Measurements from ENCODE around the gene CXCR5.

The CXCR5 gene

DNA sequence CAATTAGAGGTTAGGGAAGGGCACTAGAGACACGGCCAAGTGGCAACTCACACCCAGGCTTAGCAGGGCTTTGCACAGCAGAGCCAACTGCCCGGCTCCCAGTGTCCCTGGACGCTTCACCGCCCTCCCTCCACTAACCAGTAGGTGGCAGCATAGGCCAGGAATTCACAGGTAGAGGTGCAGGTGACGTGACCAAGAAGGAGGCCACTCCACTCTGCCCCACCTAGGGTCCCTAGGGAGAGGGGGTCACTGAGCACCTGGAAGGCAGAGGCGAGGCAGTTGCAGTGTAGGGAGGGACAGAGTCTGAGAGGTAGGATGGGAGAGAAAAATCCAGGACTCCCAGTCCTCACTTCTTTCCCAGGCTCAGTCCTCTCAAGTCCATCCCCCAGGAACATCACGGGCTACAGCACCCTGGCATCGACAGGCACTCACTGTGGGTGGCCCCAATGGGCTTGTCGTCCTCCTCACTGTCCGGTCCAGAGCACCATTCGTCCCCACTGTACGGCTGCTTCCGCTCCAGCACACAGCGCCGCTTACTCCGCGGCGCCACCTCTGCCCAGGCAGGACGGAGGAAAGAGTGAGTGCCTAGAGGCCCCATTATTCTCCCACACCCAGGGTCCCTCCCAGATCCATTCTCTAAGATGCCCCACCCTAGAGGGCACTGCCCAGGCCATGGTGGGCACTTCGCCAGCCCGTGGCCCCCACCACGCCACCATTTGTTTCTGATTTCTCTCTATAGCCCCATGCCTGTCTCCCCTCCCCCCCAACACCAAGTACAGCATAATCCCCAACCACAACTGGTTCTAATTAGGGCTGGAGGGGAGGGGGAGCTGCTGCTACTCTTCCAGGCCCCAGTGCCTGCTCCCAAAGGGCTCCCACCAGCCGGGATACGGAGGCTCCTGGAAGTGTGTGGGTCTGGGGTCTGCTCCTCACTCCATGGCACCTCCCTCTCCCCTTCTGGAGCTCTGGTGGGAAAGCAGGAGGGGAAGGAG is 23.7 kb downstream of the CXCR5 start (continued):
- 0 out of 2 replicates have a peak, but pooled peaks have one; percentile 25 for TF ChIP-seq ZNF600 (tag by site-specific recombination; IDR thresholded peaks at IDR 0.05)
- TF ChIP-seq, protein P1, sequence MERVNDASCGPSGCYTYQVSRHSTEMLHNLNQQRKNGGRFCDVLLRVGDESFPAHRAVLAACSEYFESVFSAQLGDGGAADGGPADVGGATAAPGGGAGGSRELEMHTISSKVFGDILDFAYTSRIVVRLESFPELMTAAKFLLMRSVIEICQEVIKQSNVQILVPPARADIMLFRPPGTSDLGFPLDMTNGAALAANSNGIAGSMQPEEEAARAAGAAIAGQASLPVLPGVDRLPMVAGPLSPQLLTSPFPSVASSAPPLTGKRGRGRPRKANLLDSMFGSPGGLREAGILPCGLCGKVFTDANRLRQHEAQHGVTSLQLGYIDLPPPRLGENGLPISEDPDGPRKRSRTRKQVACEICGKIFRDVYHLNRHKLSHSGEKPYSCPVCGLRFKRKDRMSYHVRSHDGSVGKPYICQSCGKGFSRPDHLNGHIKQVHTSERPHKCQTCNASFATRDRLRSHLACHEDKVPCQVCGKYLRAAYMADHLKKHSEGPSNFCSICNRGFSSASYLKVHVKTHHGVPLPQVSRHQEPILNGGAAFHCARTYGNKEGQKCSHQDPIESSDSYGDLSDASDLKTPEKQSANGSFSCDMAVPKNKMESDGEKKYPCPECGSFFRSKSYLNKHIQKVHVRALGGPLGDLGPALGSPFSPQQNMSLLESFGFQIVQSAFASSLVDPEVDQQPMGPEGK (tag by site-specific recombination; IDR thresholded peaks at IDR 0.05), result peak; percentile 52
- peak; percentile 84 for TF ChIP-seq GLIS2 (tag by site-specific recombination; IDR thresholded peaks at IDR 0.05)
- TF ChIP-seq, protein P2, sequence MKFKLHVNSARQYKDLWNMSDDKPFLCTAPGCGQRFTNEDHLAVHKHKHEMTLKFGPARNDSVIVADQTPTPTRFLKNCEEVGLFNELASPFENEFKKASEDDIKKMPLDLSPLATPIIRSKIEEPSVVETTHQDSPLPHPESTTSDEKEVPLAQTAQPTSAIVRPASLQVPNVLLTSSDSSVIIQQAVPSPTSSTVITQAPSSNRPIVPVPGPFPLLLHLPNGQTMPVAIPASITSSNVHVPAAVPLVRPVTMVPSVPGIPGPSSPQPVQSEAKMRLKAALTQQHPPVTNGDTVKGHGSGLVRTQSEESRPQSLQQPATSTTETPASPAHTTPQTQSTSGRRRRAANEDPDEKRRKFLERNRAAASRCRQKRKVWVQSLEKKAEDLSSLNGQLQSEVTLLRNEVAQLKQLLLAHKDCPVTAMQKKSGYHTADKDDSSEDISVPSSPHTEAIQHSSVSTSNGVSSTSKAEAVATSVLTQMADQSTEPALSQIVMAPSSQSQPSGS (tag by site-specific recombination; IDR thresholded peaks at IDR 0.05; ENCODE audit: low read depth), result peak; percentile 75
- peak; percentile 98 for TF ChIP-seq ZNF2 (tag by site-specific recombination; IDR thresholded peaks at IDR 0.05)
- TF ChIP-seq KLF8 (tag by site-specific recombination; IDR thresholded peaks at IDR 0.05), result peak; percentile 58
- TF ChIP-seq, protein P3, sequence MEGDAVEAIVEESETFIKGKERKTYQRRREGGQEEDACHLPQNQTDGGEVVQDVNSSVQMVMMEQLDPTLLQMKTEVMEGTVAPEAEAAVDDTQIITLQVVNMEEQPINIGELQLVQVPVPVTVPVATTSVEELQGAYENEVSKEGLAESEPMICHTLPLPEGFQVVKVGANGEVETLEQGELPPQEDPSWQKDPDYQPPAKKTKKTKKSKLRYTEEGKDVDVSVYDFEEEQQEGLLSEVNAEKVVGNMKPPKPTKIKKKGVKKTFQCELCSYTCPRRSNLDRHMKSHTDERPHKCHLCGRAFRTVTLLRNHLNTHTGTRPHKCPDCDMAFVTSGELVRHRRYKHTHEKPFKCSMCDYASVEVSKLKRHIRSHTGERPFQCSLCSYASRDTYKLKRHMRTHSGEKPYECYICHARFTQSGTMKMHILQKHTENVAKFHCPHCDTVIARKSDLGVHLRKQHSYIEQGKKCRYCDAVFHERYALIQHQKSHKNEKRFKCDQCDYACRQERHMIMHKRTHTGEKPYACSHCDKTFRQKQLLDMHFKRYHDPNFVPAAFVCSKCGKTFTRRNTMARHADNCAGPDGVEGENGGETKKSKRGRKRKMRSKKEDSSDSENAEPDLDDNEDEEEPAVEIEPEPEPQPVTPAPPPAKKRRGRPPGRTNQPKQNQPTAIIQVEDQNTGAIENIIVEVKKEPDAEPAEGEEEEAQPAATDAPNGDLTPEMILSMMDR (tag by site-specific recombination; IDR thresholded peaks at IDR 0.05), result peak; percentile 92
- no peak for TF ChIP-seq GFI1B (tag by site-specific recombination; IDR thresholded peaks at IDR 0.05)
- peak; percentile 97 for TF ChIP-seq ZNF654 (tag by site-specific recombination; IDR thresholded peaks at IDR 0.05; ENCODE audit: low read depth)
- TF ChIP-seq, protein P4, sequence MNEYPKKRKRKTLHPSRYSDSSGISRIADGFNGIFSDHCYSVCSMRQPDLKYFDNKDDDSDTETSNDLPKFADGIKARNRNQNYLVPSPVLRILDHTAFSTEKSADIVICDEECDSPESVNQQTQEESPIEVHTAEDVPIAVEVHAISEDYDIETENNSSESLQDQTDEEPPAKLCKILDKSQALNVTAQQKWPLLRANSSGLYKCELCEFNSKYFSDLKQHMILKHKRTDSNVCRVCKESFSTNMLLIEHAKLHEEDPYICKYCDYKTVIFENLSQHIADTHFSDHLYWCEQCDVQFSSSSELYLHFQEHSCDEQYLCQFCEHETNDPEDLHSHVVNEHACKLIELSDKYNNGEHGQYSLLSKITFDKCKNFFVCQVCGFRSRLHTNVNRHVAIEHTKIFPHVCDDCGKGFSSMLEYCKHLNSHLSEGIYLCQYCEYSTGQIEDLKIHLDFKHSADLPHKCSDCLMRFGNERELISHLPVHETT (tag by site-specific recombination; IDR thresholded peaks at IDR 0.05), result peak; percentile 32; the same call in 1 of the 2 replicates
- TF ChIP-seq BCL11B (tag by site-specific recombination; IDR thresholded peaks at IDR 0.05; ENCODE audit: low read depth), result 0 out of 2 replicates have a peak, but pooled peaks have one; percentile 44
- TF ChIP-seq, protein P5, sequence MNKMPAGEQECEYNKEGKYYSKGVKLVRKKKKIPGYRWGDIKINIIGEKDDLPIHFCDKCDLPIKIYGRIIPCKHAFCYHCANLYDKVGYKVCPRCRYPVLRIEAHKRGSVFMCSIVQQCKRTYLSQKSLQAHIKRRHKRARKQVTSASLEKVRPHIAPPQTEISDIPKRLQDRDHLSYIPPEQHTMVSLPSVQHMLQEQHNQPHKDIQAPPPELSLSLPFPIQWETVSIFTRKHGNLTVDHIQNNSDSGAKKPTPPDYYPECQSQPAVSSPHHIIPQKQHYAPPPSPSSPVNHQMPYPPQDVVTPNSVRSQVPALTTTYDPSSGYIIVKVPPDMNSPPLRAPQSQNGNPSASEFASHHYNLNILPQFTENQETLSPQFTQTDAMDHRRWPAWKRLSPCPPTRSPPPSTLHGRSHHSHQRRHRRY (tag by site-specific recombination; IDR thresholded peaks at IDR 0.05), result no peak
- TF ChIP-seq, protein P6, sequence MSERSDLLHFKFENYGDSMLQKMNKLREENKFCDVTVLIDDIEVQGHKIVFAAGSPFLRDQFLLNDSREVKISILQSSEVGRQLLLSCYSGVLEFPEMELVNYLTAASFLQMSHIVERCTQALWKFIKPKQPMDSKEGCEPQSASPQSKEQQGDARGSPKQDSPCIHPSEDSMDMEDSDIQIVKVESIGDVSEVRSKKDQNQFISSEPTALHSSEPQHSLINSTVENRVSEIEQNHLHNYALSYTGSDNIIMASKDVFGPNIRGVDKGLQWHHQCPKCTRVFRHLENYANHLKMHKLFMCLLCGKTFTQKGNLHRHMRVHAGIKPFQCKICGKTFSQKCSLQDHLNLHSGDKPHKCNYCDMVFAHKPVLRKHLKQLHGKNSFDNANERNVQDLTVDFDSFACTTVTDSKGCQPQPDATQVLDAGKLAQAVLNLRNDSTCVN (tag by site-specific recombination; optimal IDR thresholded peaks at IDR 0.05), result peak; percentile 16
- TF ChIP-seq ZSCAN30 (tag by site-specific recombination; IDR thresholded peaks at IDR 0.05), result peak; percentile 61
- TF ChIP-seq ZNF366 (tag by site-specific recombination; conservative IDR thresholded peaks at IDR 0.05), result no peak
- TF ChIP-seq ZBTB1 (tag by site-specific recombination; IDR thresholded peaks at IDR 0.05), result no peak
